Measurements from ENCODE around the gene CCDC106. TPM values are rescaled to one million over a fixed set of nuclear protein-coding genes. Genes with fewer than 3 reads are reported as not detected.

Gene CCDC106
- total RNA-seq, 1 experiment from 2014 or later = 19.9 TPM

- no peak overlapping the region for H4K8ac ChIP-seq (replicated peaks; ENCODE audit: insufficient read length, low read depth, low read length)
- H2BK15ac ChIP-seq (ENCODE audit: low read depth, low read length) = no peak overlapping the region
- no peak overlapping the region for H2BK5ac ChIP-seq (ENCODE audit: insufficient read length, low read length)
- H3K9me3 ChIP-seq (ENCODE audit: control insufficient read depth, low read depth, low read length) = no peaks in the 10 kb centered on the region
- H3K14ac ChIP-seq (ENCODE audit: insufficient read depth, low read length) = no peak overlapping the region
- no peak overlapping the region for H3K27ac ChIP-seq (ENCODE audit: insufficient read length, low read depth, low read length)
- H3K4me2 ChIP-seq (ENCODE audit: insufficient read depth, insufficient read length, low read length) = no peak overlapping the region
- peak overlapping the region in 1 of 3 experiments; percentile 49; a peak in 2 of 7 replicates for H3K27ac Mint-ChIP-seq
- H3T11ph ChIP-seq (ENCODE audit: low read length) = no peak overlapping the region
- H3K27me3 Mint-ChIP-seq (ENCODE audit: low read depth) = no peaks in the 10 kb centered on the region
- H3K9me3 Mint-ChIP-seq = no peaks in the 10 kb centered on the region; a peak in 1 of 5 replicates
- peaks cover 18% of the 10 kb centered on the region for H3K79me1 ChIP-seq (ENCODE audit: insufficient read depth, low read depth, low read length, poor library complexity, severe bottlenecking)
- no peak overlapping the region for H2BK12ac ChIP-seq (ENCODE audit: insufficient read length, low read depth, low read length)
- no peaks in the 10 kb centered on the region for H4K20me1 ChIP-seq (ENCODE audit: control insufficient read depth, insufficient read depth, insufficient read length)
- no peak overlapping the region for H2AFZ ChIP-seq (ENCODE audit: low read length)
- H4K5ac ChIP-seq (ENCODE audit: insufficient read length, low read depth, low read length) = no peak overlapping the region
- H2AK5ac ChIP-seq (ENCODE audit: insufficient read length, low read length) = no peak overlapping the region
- H3K4me1 ChIP-seq (ENCODE audit: insufficient read depth, low read length) = no peaks in the 10 kb centered on the region
- no peak overlapping the region for H3K9ac ChIP-seq (ENCODE audit: extremely low read depth, insufficient read length, low read length)
- TF ChIP-seq CTCF (conservative IDR thresholded peaks at IDR 0.05) = no peak
- peaks cover 11 to 14% of the 10 kb centered on the region in 2 experiments for H3K4me1 Mint-ChIP-seq
- no peak overlapping the region for H3K4ac ChIP-seq (ENCODE audit: low read depth, low read length)
- H4K91ac ChIP-seq (ENCODE audit: insufficient read length, low read depth, low read length) = no peak overlapping the region
- H3K18ac ChIP-seq (ENCODE audit: insufficient read length, low read depth, low read length) = no peak overlapping the region
- H3K56ac ChIP-seq (ENCODE audit: insufficient read length, low read depth, low read length) = no peak overlapping the region
- no peak overlapping the region for H2BK120ac ChIP-seq (ENCODE audit: low read depth, low read length, poor library complexity, severe bottlenecking)
- H3K27me3 ChIP-seq (ENCODE audit: insufficient read depth, low read length) = no peaks in the 10 kb centered on the region
- H3K36me3 Mint-ChIP-seq (ENCODE audit: insufficient read depth in 1 of 3, low read depth in 3 of 3) = peaks cover 22 to 56% (median 49%) of the 10 kb centered on the region in 3 experiments
- peaks cover 16% of the 10 kb centered on the region; the same call in 1 of the 2 replicates for H3K79me2 ChIP-seq (ENCODE audit: insufficient read depth, low read length)
- no peak overlapping the region for H3K23ac ChIP-seq (ENCODE audit: insufficient read length, low read depth, low read length)
- no CpG with 5 or more reads among the region's 20 CpGs for WGBS (ENCODE audit: extremely low coverage, insufficient read length, low lambda C conversion rate)
- no peak overlapping the region; a peak in 1 of 5 replicates for H3K4me3 Mint-ChIP-seq
- H3K23me2 ChIP-seq (ENCODE audit: insufficient read length, low read depth, low read length, poor library complexity, severe bottlenecking) = peaks cover 5% of the 10 kb centered on the region
- H2BK20ac ChIP-seq (ENCODE audit: low read depth, low read length, poor library complexity, severe bottlenecking) = no peak overlapping the region
- DNase-seq = no peak
Observed at GRCh38 chr19:55680339-55681130, 32.5 kb downstream of the CCDC106 start.

All from H9 (cell line).